Body of pancreas (tissue), 4 donors: ENCODE data around the gene REV3L. TPM values are rescaled to one million over a fixed set of nuclear protein-coding genes. Genes with fewer than 3 reads are reported as not detected.
A peak's percentile ranks its signal among the peaks of the same experiment; 100 is the strongest.

ENCODE experiments used
- ATAC-seq: fragments of 150-250 bp; one replicate; pipeline ENCODE4 v1.9.1; 2016
- DNase-seq, 4 donors: peaks; one replicate each; pipeline ENCODE4 v3.0.0-alpha.2; 2019
- H3K27ac ChIP-seq, 4 donors: fragments of 200-600 bp; sonication (generic); 1 replicate in 3 of 4; 2 replicates in 1 of 4; pipeline versions ENCODE4 v1.5.1 to v1.6.1; 2016 to 2019; ENCODE audit warnings: mild to moderate bottlenecking in 1 of 4, mixed read lengths in 1 of 4, moderate library complexity in 1 of 4
- H3K27me3 ChIP-seq, 2 donors: fragments of 200-600 bp; sonication (generic); one replicate each; pipeline ENCODE4 v1.6.0; 2016; ENCODE audit warnings: mild to moderate bottlenecking in 1 of 2
- H3K36me3 ChIP-seq, 2 donors: fragments of 200-600 bp; sonication (generic); replicated peaks in 1 of 2; 2 replicates each; pipeline ENCODE4 v1.5.1; 2016; ENCODE audit warnings: low read depth in 2 of 2; ENCODE audit not compliant: insufficient read depth in 1 of 2
- H3K4me1 ChIP-seq: fragments of 200-600 bp; sonication (generic); one replicate; pipeline ENCODE4 v1.6.0; 2016
- H3K4me3 ChIP-seq, 2 donors: fragments of 200-600 bp; sonication (generic); 1 replicate in 1 of 2; 2 replicates in 1 of 2; pipeline ENCODE4 v1.5.1; 2016 to 2019
- H3K9me3 ChIP-seq, 3 donors: fragments of 200-600 bp; sonication (generic); 1 replicate in 2 of 3; 2 replicates in 1 of 3; pipeline ENCODE4 v1.5.1; 2016
- POLR2A ChIP-seq, 3 donors: fragments of 450-650 bp; IDR thresholded peaks; one replicate each; pipeline ENCODE4 v1.6.1; 2016; ENCODE audit warnings: antibody characterized with exemption in 3 of 3, mild to moderate bottlenecking in 2 of 3
- WGBS, 2 donors: methylation state at CpG; one replicate each; pipeline ENCODE4 v1.1.5; 2017; 5-methylcytosine and 5-hydroxymethylcytosine counted together
- intact Hi-C: fragments of 100-400 bp; cut with DNase I; formaldehyde crosslinking; loops from one replicate; pipeline ENCODE4 v1.15.1; 2023
- total RNA-seq, 2 donors: library from RNA; depleted of rRNA; stranded (reverse); fragments of >200 nt; gene quantifications; one replicate each; pipeline ENCODE4 v1.1.0, GENCODE V29; 2016
- TF ChIP-seq, protein P1 (sequence below), 7 experiments: fragments of 450-650 bp in 4 of 7; fragments of 200-600 bp in 3 of 7; sonication (generic) in 3 of 7; IDR thresholded peaks; one replicate each; pipeline ENCODE4 v1.5.1; 2016 to 2019; ENCODE audit warnings: antibody characterized with exemption in 7 of 7

REV3L gene, protein sequence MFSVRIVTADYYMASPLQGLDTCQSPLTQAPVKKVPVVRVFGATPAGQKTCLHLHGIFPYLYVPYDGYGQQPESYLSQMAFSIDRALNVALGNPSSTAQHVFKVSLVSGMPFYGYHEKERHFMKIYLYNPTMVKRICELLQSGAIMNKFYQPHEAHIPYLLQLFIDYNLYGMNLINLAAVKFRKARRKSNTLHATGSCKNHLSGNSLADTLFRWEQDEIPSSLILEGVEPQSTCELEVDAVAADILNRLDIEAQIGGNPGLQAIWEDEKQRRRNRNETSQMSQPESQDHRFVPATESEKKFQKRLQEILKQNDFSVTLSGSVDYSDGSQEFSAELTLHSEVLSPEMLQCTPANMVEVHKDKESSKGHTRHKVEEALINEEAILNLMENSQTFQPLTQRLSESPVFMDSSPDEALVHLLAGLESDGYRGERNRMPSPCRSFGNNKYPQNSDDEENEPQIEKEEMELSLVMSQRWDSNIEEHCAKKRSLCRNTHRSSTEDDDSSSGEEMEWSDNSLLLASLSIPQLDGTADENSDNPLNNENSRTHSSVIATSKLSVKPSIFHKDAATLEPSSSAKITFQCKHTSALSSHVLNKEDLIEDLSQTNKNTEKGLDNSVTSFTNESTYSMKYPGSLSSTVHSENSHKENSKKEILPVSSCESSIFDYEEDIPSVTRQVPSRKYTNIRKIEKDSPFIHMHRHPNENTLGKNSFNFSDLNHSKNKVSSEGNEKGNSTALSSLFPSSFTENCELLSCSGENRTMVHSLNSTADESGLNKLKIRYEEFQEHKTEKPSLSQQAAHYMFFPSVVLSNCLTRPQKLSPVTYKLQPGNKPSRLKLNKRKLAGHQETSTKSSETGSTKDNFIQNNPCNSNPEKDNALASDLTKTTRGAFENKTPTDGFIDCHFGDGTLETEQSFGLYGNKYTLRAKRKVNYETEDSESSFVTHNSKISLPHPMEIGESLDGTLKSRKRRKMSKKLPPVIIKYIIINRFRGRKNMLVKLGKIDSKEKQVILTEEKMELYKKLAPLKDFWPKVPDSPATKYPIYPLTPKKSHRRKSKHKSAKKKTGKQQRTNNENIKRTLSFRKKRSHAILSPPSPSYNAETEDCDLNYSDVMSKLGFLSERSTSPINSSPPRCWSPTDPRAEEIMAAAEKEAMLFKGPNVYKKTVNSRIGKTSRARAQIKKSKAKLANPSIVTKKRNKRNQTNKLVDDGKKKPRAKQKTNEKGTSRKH (N-terminal part only)
- total RNA-seq, result 10 to 100 TPM; 28.3 to 29.7 TPM

DNA sequence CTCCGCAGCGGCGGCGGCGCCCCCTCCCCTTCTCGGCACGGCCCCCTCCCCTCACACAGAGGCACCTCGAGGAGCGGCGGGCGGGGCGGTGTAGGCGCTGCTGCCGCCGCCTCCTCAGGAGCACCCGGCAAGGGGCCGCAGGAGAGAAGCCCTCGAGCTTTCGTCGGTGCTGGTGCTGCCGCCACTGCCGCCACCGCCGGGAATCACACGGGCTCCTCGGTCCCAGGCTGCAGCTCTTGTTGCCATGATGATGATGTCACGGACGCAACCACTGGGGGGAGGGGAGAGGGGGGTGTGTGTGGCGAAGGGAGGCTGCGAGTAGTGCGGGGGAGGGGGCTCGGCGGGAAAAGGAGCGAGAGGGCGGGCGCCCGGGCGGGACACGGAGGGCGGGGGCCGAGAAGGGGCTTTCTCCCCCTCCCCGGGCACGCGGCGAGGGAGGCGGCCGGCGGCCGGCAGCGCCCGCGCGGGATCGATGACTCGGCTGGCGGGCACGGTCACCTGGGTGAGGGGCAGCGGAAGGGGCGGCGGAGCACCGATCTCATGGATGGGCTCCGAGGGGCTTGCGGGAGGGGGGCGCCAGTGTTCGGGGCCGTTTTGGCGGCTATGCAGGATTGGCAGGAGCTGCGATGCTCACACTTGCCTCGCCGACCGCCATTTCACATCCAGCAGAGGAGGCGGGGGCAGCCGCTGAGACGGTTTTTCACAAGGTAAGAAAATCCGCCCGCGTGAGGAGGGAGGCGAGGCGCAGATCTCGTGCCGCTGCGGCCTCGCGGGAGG is at the start of gene REV3L:
Gene REV3L, minus strand, starts transcription at position 260 of the 777 bp plus-strand sequence. CDS start 330 bp downstream, outside the sequence.
- TF ChIP-seq POLR2A (IDR thresholded peaks at IDR 0.05), result peak; percentile 64 to 86 (median 85)
- TF ChIP-seq, protein P1, sequence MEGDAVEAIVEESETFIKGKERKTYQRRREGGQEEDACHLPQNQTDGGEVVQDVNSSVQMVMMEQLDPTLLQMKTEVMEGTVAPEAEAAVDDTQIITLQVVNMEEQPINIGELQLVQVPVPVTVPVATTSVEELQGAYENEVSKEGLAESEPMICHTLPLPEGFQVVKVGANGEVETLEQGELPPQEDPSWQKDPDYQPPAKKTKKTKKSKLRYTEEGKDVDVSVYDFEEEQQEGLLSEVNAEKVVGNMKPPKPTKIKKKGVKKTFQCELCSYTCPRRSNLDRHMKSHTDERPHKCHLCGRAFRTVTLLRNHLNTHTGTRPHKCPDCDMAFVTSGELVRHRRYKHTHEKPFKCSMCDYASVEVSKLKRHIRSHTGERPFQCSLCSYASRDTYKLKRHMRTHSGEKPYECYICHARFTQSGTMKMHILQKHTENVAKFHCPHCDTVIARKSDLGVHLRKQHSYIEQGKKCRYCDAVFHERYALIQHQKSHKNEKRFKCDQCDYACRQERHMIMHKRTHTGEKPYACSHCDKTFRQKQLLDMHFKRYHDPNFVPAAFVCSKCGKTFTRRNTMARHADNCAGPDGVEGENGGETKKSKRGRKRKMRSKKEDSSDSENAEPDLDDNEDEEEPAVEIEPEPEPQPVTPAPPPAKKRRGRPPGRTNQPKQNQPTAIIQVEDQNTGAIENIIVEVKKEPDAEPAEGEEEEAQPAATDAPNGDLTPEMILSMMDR (IDR thresholded peaks at IDR 0.05), result no peak
- DNase-seq (peak; percentile 85 to 91 (median 88)), ATAC-seq (peak; percentile 70)
- Histone ChIP-seq H3K27me3 (no peaks in the 10 kb centered on the region), H3K4me3 (peak within 1 kb of the TSS; percentile 67 to 74), H3K36me3 (no peaks in the 10 kb centered on the region), H3K9me3 (no peaks in the 10 kb centered on the region), H3K27ac (peak within 1 kb of the TSS; percentile 97 to 99 (median 98)), H3K4me1 (peaks cover 38% of the 10 kb centered on the region)
- intact Hi-C loops, result no loop called here
- WGBS, 2 donors, result 0 to 1% methylated on average over 7 to 63 of the region's 84 CpGs

GRCh38 chr6:111531185-111531584 is 48.2 kb upstream of the REV3L start:
- no peak for ATAC-seq
- DNase-seq, result no peak
- intact Hi-C loops, result no loop called here
- Histone ChIP-seq H3K9me3 (no peaks in the 10 kb centered on the region), H3K4me3 (no peak overlapping the region), H3K36me3 (no peaks in the 10 kb centered on the region), H3K4me1 (peaks cover 7% of the 10 kb centered on the region), H3K27ac (no peak overlapping the region), H3K27me3 (no peaks in the 10 kb centered on the region)
- 92 to 97% methylated on average over 5 of the region's 5 CpGs for WGBS, 2 donors
- TF ChIP-seq POLR2A (IDR thresholded peaks at IDR 0.05), result no peak
- TF ChIP-seq, protein P1 (IDR thresholded peaks at IDR 0.05), result no peak

DNA sequence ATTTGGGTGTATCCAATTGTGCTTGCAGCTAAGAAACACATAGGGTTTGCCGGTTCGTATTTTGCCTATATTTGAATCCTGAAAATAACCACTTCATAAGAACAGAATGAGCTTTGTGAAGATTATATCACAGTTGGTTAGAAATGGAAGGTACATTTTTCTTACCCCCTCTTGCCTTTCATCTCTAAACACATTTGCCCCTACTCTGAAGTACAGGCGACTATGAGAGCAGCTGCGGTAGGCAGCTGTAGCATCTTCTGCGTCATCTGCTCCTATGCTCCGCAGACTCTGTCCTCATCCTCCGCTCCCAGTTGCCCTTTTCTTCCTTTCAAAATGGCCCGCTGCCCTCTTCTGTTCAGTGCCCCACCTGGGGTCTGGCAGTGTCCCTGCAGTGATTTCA is 47.6 kb upstream of the REV3L start:
- Histone ChIP-seq H3K4me3 (no peak overlapping the region), H3K9me3 (no peaks in the 10 kb centered on the region), H3K27ac (no peak overlapping the region), H3K36me3 (no peaks in the 10 kb centered on the region), H3K27me3 (no peaks in the 10 kb centered on the region), H3K4me1 (peaks cover 7% of the 10 kb centered on the region)
- intact Hi-C loops, result no loop called here
- WGBS, 2 donors, result 94 to 97% methylated on average over 8 of the region's 8 CpGs
- DNase-seq (no peak), ATAC-seq (no peak)
- TF ChIP-seq, protein P1 (IDR thresholded peaks at IDR 0.05), result no peak
- no peak for TF ChIP-seq POLR2A (IDR thresholded peaks at IDR 0.05)

GRCh38 chr6:111530218-111530617 is 47.2 kb upstream of the REV3L start:
- ATAC-seq, result no peak

More at GRCh38 chr6:111530218-111530617, 47.2 kb upstream of the REV3L start:
- Histone ChIP-seq H3K27ac (no peak overlapping the region), H3K27me3 (no peaks in the 10 kb centered on the region), H3K36me3 (no peaks in the 10 kb centered on the region), H3K4me3 (no peak overlapping the region), H3K4me1 (peaks cover 7% of the 10 kb centered on the region), H3K9me3 (no peaks in the 10 kb centered on the region)
- intact Hi-C loops, result no loop called here
- TF ChIP-seq POLR2A (IDR thresholded peaks at IDR 0.05), result no peak
- TF ChIP-seq, protein P1 (IDR thresholded peaks at IDR 0.05), result no peak
- WGBS, 2 donors, result 67 to 89% methylated on average over 2 of the region's 2 CpGs
- no peak for DNase-seq
